Fibroblast of villous mesenchyme (primary cell): Measurements from ENCODE around the gene LOC101059915.
"Not testable (repeated sequence)": the region's sequence is repeated elsewhere in the genome, so short reads cannot be mapped to it uniquely, and the experiment has no call there.

ENCODE experiments used
- DNase-seq: peaks from one replicate; pipeline ENCODE4 v3.0.0-alpha.2; 2010; ENCODE audit warnings: low read depth
- H3K4me3 ChIP-seq: 2 replicates; pipeline ENCODE4 v1.5.1; 2011; ENCODE audit warnings: low read depth, mild to moderate bottlenecking, low read length
- TF ChIP-seq, protein P1 (sequence below): IDR thresholded peaks from 2 replicates; pipeline ENCODE4 v1.5.1; 2012; ENCODE audit warnings: low read depth, mild to moderate bottlenecking, low read length; ENCODE audit not compliant: insufficient read depth

The LOC101059915 gene

DNA sequence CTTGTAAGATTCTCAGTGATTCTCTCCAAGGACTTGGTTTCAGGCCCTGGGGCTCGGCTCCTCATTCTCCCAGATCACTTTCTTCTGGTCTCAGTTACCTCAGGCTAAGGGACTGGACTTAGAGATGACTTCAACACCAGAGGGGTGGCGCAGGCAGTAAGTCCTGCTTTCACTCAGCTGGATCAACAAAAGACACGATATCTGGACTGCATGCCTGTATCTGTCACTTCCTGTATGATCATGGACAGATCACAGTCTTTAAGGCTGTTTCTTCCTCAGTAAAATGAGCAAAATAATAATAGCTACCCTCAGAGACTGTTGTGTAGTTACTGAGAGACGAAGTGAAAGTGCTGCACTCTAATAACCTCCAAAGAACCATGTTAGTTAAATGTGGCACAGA lies 29.5 kb upstream of the LOC101059915 start:
- TF ChIP-seq, protein P1, sequence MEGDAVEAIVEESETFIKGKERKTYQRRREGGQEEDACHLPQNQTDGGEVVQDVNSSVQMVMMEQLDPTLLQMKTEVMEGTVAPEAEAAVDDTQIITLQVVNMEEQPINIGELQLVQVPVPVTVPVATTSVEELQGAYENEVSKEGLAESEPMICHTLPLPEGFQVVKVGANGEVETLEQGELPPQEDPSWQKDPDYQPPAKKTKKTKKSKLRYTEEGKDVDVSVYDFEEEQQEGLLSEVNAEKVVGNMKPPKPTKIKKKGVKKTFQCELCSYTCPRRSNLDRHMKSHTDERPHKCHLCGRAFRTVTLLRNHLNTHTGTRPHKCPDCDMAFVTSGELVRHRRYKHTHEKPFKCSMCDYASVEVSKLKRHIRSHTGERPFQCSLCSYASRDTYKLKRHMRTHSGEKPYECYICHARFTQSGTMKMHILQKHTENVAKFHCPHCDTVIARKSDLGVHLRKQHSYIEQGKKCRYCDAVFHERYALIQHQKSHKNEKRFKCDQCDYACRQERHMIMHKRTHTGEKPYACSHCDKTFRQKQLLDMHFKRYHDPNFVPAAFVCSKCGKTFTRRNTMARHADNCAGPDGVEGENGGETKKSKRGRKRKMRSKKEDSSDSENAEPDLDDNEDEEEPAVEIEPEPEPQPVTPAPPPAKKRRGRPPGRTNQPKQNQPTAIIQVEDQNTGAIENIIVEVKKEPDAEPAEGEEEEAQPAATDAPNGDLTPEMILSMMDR, result no peak
- H3K4me3 ChIP-seq, result peak overlapping the region; percentile 10
- peak; percentile 38 for DNase-seq

DNA sequence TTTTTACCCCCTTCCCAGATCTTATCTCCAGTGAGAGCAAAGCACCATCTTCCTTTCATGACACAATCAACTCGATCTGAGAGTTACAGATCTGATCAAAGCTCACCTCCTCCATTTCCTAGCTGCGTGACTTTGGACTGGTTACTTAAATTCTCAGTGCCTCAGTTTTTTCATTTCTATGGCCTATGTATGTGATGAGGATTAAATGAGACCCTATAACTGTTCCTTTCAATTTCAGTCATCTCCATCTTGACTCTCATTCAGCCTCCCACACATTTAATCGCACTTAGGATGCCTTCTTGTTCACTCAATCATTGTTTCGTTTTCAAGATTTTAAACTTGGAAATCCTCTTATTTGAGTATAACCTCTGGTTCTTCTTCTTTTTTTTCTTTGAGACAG lies 28.9 kb upstream of the LOC101059915 start:
- no peak overlapping the region for H3K4me3 ChIP-seq
- DNase-seq, result no peak
- TF ChIP-seq, protein P1, result no peak

DNA sequence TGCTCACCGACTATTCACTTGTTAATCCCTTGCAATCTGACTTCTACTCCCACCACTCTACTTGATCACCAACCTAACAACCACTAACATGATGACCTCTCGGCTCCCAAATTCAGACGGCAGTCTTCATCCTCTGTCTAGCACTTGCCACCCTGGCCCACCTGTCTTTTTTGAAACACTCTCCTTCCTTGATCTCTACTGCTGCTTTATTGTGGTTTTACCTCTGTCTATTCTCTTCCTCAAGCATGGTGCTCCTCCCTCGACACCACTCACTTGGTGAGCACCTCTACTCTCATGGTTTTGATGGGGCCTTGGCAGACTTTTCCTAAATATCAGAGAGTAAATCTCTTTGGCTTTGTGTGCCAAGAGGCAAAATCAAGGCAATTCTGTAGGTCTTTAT lies 27.3 kb upstream of the LOC101059915 start:
- TF ChIP-seq, protein P1, result no peak
- H3K4me3 ChIP-seq, result no peak overlapping the region
- DNase-seq, result no peak

DNA sequence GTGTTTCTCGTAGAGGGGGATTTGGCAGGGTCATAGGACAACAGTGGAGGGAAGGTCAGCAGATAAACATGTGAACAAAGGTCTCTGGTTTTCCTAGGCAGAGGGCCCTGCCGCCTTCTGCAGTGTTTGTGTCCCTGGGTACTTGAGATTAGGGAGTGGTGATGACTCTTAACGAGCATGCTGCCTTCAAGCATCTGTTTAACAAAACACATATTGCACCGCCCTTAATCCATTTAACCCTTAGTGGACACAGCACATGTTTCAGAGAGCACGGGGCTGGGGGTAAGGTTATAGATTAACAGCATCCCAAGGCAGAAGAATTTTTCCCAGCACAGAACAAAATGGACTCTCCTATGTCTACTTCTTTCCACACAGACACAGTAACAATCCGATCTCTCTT lies 22.9 kb upstream of the LOC101059915 start:
- DNase-seq, H3K4me3 ChIP-seq: not testable (repeated sequence)

DNA sequence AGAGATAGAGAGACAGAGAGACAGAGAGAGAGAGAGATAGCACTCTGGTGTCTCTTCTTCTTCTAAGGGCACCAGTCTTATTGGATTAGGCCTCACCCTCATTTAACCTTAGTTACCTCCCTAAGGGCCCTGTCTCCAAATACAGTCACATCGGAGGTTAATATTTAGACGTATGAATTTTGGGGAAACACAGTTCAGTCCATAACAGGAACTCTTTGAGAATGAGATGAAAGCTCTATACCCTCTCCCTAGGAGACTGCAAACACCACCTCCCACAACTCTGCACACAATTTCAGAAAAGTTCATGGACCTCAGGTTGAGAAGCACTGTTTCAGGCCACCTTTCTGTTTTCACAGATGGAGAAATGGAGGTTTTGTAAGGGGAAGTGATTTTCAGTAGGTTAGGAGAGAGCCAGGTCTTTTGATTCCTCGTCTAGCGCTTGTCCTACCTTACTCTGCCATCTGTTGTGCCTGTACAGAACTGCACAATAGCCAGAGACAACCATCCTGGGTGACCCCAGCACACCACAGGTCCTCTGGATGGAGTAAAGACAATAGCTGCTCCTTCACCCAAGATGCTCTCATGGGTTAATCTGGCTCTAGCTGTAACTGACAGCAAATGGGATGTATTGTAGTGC lies 16.9 kb upstream of the LOC101059915 start:
- DNase-seq, result no peak
- TF ChIP-seq, protein P1, result no peak
- H3K4me3 ChIP-seq, result no peak overlapping the region

DNA sequence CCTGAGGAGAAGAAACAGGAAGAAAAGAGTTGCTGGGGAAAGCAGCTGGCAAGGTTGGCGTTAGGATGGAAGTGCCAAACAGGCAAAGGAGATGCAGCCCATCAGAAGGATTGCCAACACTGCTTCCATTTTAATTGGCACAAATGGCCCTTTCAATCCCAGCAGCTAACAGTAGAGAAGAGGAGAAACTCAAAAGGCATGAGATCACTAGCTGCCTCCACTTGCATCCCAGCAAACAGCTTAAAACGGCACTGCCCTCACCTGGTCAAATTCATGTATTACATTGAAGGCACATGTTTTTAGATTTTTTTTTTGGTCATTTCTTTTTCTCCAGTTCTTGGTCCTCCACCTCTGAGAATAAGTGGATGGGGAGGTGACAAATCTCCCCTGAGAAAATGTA lies 14.9 kb upstream of the LOC101059915 start:
- DNase-seq, result peak; percentile 48
- no peak overlapping the region for H3K4me3 ChIP-seq
- TF ChIP-seq, protein P1, result peak; percentile 59

DNA sequence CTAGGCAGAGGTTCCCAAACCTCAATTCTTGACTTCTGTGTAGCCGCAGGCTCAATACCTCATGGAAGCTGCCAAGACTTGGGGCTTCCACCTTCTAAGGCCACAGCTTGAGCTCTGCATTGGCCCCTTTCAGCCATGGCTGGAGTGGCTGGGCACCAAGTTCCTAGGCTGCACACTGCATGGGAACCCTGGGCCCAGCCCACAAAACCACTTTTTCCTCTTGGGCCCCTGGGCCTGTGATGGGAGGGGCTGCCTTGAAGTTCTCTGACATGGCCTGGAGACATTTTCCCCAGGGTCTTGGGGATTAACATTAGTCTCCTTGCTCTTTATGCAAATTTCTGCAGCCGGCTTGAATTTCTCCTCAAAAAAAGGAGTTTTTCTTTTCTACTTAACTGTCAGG lies 14.0 kb upstream of the LOC101059915 start:
- H3K4me3 ChIP-seq, result no peak overlapping the region
- DNase-seq, result no peak
- TF ChIP-seq, protein P1, result no peak
